NCI-H2107 treated with DMSO at 0.1 percent for 48 hours (cell line): ENCODE measurements around the gene FBH1.
"Not testable (repeated sequence)": the region's sequence is repeated elsewhere in the genome, so short reads cannot be mapped to it uniquely, and the experiment has no call there.

ENCODE experiments used
- DNase-seq: peaks from one replicate; lab custom pipeline; 2025; ENCODE audit not compliant: unreplicated experiment; lab: John Stamatoyannopoulos, UW

Gene FBH1

GRCh38 chr10:5958077-5958476, 68.0 kb downstream of the FBH1 start:
- DNase-seq = no peak

GRCh38 chr10:5958675-5959074, 68.6 kb downstream of the FBH1 start:
- DNase-seq = no peak

DNA sequence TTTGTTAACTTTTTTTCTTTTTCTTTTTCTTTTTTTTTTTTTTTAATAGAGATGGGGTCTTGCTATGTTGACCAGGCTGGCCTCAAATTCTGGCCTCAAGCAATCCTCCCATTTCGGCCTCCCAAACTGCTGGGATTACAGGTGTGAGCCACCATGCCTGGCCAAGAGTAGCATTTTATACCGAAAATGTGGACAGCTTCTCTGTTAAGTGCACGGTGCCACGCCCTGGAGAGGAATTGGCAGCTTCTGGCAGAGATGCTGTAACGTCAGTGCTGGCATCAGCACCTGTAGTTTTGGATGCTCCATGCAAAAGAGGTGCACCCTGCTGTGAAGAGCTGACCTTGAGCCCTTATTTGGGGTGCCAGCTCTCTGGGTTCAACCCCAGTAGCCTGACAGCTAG, 69.1 kb downstream of the FBH1 start:
- no peak for DNase-seq

DNA sequence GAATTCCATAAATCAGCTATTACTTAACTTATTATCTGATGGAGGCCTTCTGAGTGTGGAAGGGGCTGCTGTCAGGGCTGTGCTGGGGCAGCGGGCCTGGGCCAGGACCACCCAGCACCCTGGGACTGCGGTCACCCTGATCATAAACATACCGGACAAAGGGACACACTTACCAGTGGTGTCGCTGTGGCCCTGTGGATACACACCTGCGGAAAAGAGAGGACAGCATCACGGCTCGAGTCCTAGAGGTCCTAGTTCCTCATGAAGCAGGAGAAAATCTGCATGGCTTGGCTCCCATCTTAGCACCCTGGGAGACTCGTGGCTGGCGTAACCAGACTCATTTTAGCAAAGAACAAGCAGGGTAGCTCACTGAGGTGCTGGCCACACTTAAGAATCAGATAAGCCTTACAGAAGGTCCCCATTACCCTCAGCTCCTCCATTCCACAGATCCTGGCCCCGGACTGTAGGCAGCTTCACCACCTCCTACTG, 69.6 kb downstream of the FBH1 start:
- DNase-seq = no peak

GRCh38 chr10:5960070-5960972, 70.3 kb downstream of the FBH1 start:
- DNase-seq = no peak

DNA sequence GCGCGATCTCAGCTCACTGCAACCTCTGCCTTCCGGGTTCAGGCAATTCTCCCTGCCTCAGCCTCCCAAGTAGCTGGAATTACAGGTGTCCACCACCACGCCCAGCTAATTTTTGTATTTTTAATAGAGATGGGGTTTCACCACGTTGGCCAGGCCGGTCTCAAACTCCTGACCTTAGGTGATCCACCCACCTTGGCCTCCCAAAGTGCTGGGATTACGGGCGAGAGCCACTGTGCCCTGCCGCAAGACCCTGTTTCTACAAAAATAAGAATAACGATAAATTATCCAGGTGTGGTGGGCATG, 70.9 kb downstream of the FBH1 start:
- not testable (repeated sequence) for DNase-seq

- no peak for DNase-seq
These were observed 71.5 kb downstream of the FBH1 start for GRCh38 chr10:5961405-5962100.

DNA sequence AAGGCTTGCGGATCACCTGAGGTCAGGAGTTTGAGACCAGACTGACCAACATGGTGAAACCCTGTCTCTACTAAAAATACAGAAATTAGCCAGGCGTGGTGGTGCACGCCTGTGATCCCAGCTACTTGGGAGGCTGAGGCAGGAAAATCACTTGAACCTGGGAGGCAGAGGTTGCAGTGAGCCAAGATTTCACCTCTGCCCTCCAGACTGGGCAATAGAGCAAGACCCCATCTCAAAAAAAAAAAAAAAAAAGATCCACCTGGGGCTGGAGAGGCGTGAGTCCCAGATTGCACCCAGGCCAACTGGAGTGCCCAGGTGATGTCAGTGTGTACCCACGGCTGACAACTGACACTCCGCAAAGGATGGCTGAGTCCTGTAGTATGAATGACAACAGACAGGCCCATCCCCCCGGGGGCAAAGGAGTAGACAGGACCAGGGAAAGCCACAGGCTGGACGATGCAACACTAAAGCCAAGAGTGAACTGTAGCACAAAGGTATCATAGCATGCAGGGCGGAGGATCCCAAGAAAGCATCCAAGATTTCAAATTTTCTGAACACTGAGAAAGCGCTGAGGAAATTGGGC, 72.4 kb downstream of the FBH1 start:
- DNase-seq = not testable (repeated sequence)

DNA sequence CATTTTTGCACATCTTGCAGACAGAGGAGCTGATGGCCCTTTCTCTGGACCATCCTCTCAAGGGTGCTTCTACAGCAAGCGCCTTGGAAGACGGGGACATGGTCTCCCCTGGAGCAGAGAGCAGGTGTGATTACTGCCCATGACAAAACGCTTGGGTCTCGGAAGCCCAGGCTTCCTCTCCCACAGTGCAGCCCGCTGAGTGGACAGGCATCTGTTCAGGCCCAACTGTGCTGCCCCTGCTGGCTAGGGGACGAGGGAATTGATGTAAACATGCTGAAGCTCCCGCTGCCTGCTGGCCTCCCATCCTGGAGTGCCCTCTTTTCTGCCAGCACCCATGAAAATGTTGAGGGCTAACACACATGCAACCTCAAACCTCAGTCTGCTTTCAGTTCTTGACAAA, 73.0 kb downstream of the FBH1 start:
- DNase-seq = no peak

DNA sequence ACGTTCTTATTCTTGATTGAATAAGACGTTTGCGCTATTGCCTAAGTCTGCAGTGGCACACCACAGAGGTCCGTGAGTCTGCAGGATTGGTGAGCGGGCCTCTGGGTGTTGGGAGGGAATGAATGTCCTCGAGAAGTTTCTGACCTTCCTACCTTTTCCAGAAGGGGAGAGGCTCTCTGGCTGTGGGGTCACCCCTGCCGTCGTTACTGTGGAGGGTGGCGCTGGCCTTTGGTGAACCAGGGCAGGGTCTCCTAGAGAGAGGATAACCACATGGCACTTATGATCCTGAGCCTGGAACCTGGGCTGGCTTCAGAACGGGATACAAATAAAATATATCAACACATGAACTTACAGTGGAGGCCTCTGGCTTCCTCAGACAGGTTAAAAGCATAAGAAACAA, 73.5 kb downstream of the FBH1 start:
- DNase-seq = no peak

DNA sequence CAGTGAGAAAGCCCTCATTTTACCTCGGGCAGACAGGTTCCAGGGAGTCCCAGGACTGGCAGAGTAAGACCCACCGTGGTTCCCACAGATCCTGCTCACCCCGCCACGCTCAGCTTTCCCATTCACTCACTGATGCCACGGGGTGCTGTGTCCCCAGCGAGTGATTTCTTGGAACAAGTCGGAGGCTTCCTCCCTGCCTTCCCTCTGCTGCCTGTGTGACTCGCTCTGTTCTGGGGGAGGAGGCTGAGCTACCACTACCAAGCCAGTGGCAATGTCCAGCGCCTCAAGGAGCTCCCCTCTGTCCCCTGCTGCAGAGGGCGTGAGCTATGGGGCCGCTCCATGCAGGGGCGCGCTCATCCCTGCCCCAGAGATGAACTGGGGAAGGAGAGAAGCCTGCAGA, 74.7 kb downstream of the FBH1 start:
- no peak for DNase-seq

GRCh38 chr10:5965266-5965665, 75.2 kb downstream of the FBH1 start:
- no peak for DNase-seq

GRCh38 chr10:5968037-5968680, 78.1 kb downstream of the FBH1 start:
- no peak for DNase-seq

DNA sequence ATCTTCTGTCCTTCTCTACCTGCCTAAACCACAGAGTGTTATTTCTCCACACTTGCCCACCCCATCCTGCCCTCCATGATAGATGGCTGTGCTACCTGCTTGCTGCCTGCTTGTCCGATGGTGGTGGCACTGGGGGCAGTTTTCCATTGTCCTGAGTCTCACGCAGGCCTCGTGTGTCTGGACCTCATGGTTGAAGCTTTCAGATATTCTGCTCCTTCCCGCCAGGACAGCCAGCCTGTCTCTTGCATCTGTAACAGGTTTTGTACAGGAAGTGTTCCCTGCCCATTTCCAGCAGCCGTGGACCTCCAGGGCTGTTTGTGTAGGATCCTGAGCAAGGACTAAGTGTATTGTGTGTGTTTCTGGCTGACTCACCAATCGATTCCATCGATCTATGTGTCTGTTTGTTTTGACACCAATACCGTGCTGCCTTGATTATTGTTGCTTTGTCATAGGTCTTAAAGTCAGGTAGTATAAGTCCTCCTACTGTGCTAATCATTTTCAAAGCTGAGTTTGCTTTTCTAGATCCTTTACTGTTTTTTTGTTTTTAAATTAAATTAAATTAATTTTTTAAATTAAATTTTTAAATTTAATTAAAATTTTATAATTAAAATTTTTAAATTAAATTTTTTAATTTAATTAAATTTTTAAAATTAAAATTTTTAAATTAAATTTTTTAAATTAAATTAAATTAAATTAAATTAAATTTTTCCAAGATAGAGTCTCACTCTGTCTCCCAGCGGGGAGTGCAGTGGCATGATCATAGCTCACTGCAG, 78.8 kb downstream of the FBH1 start:
- DNase-seq = no peak

DNA sequence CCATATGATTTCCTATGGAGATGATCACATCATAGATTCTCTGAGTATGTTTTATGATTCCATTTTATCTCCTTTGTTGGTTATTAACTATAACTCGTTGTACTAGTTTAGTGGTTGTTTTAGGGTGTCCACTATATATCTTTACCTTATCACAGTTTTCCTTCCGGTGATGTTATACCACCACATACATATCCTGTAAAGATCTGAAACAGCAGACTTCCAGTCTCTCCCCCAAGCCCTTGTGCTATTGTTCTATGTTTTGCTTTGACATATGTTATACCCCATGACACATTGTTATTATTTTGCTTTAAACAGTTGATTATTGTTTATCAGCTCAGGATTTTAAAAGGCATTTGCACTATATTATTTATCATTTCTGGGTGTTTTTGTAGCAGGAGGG, 80.0 kb downstream of the FBH1 start:
- DNase-seq = no peak

DNA sequence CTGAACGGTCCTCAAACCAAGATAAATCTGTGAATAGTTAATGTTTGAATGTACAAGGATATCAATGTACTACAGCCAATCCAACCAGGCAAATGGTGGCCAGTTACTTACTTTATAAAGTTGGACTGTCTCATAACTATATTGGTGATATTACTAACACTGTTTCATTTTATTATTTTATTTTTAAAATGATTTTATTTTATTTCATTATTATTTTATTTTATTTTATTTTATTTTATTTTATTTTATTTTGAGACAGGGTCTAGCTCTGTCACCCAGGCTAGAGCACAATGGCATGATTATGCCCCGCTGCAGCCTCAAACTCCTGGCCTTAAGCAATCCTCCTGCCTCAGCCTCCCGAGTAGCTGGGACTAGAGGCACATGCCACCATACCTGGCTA, 80.5 kb downstream of the FBH1 start:
- no peak for DNase-seq

- DNase-seq = no peak
These were observed 81.3 kb downstream of the FBH1 start for GRCh38 chr10:5971315-5971832.

DNA sequence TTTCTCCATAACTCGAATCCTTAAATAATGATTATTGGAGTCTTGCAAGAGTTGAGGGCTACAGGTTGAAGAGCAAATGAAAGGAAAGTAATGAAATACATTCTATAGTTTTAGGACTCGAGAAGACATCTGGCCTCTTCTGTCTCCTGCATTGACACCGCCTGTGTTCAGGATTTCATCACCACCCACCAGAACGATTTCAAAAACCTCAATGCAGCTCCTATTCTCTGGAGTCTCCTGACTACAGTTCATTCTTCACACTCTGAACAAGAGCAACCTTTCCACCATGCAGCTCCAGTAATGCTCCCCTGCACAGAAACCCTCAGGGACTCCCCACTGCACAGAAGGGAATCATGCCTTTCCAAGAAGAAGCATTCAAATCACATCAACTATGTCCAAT, 81.8 kb downstream of the FBH1 start:
- DNase-seq = no peak

DNA sequence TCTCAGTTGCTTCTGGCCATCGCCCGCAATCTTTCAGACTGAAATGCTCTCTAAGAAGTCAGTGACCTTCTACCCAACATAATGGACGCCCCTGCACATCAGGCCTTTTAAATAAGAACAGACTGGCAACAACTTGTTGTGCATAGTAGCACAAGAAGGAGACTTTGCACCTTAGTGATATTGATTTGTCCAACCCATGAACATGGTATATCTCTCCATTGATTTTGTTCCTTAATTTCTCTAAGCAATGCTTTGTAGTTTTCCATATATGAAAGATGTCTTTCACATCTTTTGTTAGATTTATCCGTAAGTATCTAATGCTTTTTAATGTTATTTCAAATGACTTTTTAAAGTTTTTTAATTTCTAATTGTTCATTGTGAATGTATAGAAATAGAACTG, 83.0 kb downstream of the FBH1 start:
- DNase-seq = no peak

DNA sequence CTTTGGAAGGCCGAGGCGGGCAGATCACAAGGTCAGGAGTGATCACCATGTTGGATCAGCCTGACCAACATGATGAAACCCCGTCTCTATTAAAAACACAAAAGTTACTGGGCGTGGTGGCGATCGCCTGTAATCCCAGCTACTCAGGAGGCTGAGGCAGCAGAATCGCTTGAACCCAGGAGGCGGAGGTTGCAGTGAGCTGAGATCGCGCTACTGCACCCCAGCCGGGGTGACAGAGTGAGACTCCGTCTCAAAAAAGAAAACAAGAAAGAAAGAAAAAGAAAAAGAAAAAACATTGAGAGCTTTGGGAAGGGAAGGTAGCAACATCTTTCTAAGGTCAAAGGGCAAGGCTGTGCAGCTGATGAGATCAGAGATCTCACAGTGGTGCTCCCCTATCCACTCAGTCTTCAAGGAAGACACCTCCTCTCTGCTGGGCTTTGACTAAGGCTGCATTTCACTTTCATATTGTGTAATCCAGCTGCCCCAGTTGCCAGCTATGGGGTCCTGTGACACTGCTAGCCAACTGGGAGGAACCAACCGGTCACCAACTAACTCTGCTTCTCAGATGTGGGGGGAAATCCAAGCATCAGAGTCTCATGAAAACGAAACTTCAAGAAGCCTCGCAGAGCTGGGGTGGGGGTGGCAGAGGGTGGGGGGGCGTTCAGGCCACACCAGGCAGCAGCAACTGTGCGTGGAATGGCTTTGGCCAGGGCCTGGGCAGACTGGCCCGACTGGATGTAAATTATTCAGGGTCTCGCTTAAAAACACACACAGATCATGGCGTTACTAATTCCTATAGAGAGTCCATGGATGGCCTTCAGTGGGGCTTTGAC, 85.8 kb downstream of the FBH1 start:
- DNase-seq = no peak
